Measurements from ENCODE around the gene EBLN1. TPM values are rescaled to one million over a fixed set of nuclear protein-coding genes. Genes with fewer than 3 reads are reported as not detected.
A peak's percentile ranks its signal among the peaks of the same experiment; 100 is the strongest.

Gene EBLN1
- total and polyA plus RNA-seq, 4 donors, result not detected

DNA sequence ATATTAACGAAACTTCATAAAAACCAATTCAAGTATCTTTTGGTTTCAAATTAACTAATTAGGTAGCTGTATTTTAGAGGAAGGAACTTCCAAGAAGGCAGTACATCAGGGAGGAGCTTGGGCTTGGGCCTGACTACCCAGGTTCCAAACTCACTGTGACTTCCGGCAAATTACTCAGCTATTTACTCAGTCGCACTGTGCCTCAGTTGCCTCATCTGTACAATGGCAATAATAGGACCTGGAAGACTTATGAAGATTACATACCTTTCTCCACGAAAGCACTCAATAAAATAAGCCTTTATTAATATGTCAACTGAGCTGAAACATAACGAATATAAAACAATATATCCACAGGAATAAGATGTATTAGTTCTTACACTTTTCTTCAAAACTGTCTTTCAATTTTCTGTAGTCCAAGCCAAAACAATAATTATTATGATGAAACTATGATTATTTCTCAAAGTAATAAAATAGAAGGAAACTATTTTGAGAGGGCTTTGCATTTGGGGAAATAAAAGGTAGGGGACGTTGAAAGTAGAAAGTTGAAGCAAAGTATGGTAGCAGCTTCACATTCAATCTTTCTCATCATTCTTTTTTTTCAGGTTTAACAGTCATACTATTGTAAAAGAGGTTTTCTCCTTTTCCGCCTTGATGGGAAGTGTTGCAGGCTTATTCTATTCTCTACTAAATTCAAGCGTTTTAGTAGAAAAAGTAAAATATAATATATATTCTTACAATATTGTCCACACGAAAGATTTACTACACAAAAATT is 10.5 kb upstream of the EBLN1 start:
- TF ChIP-seq ZBTB33 (IDR thresholded peaks at IDR 0.05), result no peak
- no peaks in the 10 kb centered on the region for H3K9me3 ChIP-seq (ENCODE audit: control insufficient read depth in 4 of 4, low read length in 3 of 4)
- 57% methylated on average over 9 of the region's 9 CpGs for WGBS
- H3K27me3 ChIP-seq (ENCODE audit: control insufficient read depth in 4 of 4, insufficient read depth in 4 of 4, low read length in 3 of 4), result no peaks in the 10 kb centered on the region
- H3K36me3 ChIP-seq (ENCODE audit: control insufficient read depth in 4 of 4, insufficient read depth in 3 of 4, low read depth in 1 of 4, low read length in 3 of 4), result no peaks in the 10 kb centered on the region
- H3K4me3 ChIP-seq (ENCODE audit: low read depth in 1 of 3, low read length in 3 of 3), result peak overlapping the region; percentile 62 to 79 (median 77)
- peak overlapping the region; percentile 93 to 95 for H3K9ac ChIP-seq (ENCODE audit: low read depth in 1 of 2, low read length in 2 of 2)
- peaks cover 0 to 14% (median 4%) of the 10 kb centered on the region in 4 donors for H3K4me1 ChIP-seq (ENCODE audit: control insufficient read depth in 4 of 4, insufficient read depth in 4 of 4, low read length in 3 of 4)
- no peak for DNase-seq (ENCODE audit: low spot score)
- H3K27ac ChIP-seq (ENCODE audit: low read depth in 1 of 2, low read length in 2 of 2), result peak overlapping the region; percentile 87 to 91

DNA sequence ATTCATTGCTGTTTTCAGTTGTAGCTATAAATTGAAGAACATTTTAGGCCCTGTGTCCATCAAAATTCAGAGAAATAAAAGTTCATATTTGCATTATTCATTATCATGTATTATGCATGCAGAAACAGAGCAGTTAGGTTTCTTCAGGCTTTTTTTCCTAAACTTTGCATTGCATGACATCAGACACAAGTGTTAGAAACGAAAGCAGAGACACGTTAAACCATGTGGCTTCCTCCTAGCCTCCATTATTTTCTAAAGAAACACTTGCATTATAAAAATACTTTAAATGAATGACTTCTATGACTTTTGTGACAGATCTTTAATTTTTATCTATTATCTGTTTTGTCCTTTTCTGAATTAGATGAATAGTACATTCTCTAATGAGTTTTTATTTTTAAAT is 8.8 kb upstream of the EBLN1 start:
- H3K9me3 ChIP-seq (ENCODE audit: control insufficient read depth in 4 of 4, low read length in 3 of 4), result no peaks in the 10 kb centered on the region
- TF ChIP-seq HNF4A (conservative IDR thresholded peaks at IDR 0.05), result no peak
- TF ChIP-seq FOXA2 (IDR thresholded peaks at IDR 0.05), result no peak
- TF ChIP-seq, protein P1, sequence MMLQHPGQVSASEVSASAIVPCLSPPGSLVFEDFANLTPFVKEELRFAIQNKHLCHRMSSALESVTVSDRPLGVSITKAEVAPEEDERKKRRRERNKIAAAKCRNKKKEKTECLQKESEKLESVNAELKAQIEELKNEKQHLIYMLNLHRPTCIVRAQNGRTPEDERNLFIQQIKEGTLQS (IDR thresholded peaks at IDR 0.05), result no peak
- no peak for TF ChIP-seq GABPA (IDR thresholded peaks at IDR 0.05 in 1 of 2, conservative IDR thresholded peaks at IDR 0.05 in 1 of 2)
- TF ChIP-seq REST (IDR thresholded peaks at IDR 0.05), result no peak
- no peak for TF ChIP-seq MAX (IDR thresholded peaks at IDR 0.05)
- no peak for TF ChIP-seq RXRA (IDR thresholded peaks at IDR 0.05)
- TF ChIP-seq CTCF (IDR thresholded peaks at IDR 0.05; ENCODE audit: low read depth, low read length, missing input control), result no peak
- TF ChIP-seq HNF4G (IDR thresholded peaks at IDR 0.05), result no peak
- TF ChIP-seq EGR1 (IDR thresholded peaks at IDR 0.05; ENCODE audit: low read depth in 2 of 2), result no peak
- no peak for TF ChIP-seq NR2F2 (IDR thresholded peaks at IDR 0.05)
- H3K4me3 ChIP-seq (ENCODE audit: low read depth in 1 of 3, low read length in 3 of 3), result no peak overlapping the region
- no peaks in the 10 kb centered on the region for H3K27me3 ChIP-seq (ENCODE audit: control insufficient read depth in 4 of 4, insufficient read depth in 4 of 4, low read length in 3 of 4)
- no peak overlapping the region for H3K9ac ChIP-seq (ENCODE audit: low read depth in 1 of 2, low read length in 2 of 2)
- no peaks in the 10 kb centered on the region for H3K36me3 ChIP-seq (ENCODE audit: control insufficient read depth in 4 of 4, insufficient read depth in 3 of 4, low read depth in 1 of 4, low read length in 3 of 4)
- H3K27ac ChIP-seq (ENCODE audit: low read depth in 1 of 2, low read length in 2 of 2), result no peak overlapping the region
- peaks cover 0 to 14% (median 4%) of the 10 kb centered on the region in 4 donors for H3K4me1 ChIP-seq (ENCODE audit: control insufficient read depth in 4 of 4, insufficient read depth in 4 of 4, low read length in 3 of 4)
- WGBS, result 86% methylated on average over 2 of the region's 2 CpGs
- no peak for DNase-seq (ENCODE audit: low spot score)
